Inflammatory macrophage (primary cell): Measurements from ENCODE around the gene ZBTB16.

ENCODE experiments used
- DNase-seq, 2 donors: peaks; one replicate each; pipeline ENCODE4 v3.0.0-alpha.2; 2020 to 2022

ZBTB16 gene

DNA sequence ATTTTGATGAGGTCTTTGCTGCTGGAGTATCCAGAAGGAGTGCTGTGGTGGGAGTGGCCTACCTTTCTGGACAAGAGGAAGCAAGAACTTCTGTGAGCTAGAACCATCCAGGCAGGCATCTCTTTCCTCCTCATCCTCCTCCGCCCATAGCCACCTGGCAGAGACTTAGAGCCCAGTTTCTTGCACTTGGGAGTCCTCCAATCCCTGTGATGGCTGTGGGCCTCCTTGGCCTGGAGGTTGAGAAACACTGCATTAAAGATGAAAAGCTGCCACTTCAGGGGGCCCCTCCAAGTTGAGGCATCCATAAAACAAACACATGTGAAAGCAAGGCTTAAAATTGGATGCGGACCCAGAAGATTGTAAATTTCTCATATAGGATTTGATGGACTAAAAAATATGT lies 110.3 kb downstream of the ZBTB16 start:
- no peak for DNase-seq

DNA sequence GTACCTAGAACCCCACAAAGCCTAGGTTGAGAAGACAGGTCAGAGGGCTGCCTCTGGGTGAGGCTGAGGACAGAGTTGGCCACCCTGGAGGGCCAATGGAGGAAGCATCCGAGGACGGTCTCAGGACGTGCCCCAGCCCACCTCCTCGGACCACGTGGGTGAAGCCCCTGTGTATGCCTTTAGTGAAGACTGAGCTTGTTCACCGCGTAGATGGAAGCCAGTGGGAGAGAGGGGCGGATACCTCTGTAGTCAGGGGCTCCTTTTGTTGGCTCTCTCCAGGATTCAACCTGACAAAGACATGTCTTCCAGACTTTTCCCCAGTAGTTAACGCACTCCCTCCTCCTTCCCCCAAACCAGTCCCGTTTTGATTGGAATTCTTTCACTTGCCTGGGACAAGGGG lies 110.7 kb downstream of the ZBTB16 start:
- no peak for DNase-seq

- no peak for DNase-seq
These were observed 111.9 kb downstream of the ZBTB16 start for GRCh38 chr11:114171257-114172054.

DNA sequence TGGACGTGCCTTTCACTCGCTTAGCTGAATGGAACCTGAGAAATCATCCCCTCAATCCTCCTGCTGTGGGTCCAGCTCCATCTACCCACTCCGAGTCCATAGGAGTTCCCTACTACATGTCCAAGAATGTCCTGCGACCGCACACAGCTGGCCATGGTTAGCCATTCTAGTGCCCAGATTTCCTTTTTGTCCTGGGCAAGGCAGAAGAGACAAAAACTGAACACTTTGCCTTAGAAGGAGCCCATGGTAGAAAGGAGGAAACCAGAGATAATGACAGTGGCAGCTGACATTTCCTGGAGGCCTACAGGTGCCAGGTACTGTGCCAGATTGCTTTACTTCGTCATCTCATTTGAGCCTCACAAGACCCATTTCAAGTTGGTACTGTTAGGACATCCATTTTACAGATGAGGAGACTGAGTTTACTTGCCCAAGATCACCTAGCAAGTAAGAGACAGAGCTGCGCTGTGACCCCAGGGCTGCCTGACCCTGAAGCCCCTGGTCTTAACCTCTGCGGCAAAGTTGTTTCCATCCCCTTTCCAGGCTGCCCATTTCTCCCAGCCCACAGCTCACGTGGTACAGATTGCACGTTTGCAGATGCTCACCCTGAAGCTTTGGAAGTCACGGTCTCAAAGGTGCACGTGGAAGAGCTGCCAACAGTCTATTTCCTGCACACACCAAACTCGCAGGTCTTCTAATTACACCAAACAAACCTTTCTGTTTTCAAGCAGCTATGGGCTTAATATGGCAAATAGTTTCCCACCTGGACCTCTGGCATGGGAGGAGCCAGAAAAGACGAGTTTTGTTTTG lies 112.7 kb downstream of the ZBTB16 start:
- DNase-seq, result no peak

DNA sequence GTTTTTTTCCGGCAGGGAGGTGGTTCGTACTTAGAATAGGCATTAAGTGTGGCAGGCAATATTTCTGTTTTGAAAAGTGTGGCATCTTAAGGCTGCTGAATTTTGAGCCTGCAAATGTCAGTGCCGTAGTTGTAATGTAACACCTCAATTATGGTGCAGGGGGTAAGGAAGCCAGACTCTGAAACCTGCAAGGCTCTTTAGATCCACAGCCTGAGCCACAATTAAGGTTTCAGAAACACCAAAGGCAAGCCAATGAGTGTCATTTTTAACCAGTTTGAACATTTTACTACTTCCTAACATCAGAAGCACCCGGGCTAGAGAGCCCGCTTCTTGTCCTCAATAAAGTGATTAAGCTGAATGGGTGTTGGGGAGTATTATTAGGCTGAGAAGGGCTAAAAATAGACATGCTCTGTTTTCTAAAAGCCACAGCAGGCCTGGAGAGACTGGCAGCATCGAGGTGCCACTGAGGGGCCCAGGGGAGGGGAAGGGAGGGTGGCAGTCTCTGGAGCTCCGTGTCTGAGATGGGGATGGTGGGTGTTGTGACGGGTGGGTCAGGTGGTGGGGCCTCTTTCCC lies 113.4 kb downstream of the ZBTB16 start:
- DNase-seq, result no peak

- no peak for DNase-seq
These were observed 114.3 kb downstream of the ZBTB16 start for GRCh38 chr11:114173843-114174242.

DNA sequence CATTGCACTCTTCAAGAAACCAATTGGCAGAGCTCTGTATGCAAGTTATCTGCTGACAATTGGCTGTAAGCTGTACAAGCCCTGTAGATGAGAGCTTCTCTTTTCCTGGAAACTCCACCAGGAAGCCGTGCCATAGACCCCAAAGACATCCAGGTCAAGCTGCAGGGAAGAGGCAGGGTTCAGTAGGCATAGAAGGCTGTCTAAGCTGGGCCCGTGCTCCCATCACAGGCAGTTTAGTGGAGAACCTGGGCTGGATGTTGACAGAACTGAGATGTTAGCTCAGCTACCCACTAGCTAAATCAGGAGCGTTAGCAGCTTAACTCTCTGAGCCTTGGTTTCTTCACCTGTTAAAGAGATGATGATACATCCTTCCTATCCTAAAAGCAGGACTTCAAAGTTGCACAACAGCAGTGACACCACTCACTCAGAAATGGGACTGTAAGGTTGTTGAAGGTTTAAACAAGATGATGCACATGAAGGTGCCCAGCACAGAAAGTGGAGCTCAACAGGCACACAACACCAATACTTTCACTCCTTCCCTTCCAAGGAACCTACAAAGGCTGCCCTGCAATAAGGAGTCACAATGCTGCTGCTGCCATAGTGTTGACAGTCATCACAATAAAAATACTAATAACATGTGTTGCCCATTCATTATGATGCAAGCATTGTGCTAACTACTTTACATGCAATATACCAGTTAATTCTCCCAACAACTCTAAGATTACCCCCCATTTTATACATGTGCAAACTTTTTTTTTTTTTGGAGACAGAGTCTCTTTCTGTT lies 115.4 kb downstream of the ZBTB16 start:
- DNase-seq, result no peak

GRCh38 chr11:114175706-114176105 lies 116.2 kb downstream of the ZBTB16 start:
- DNase-seq, result no peak

DNA sequence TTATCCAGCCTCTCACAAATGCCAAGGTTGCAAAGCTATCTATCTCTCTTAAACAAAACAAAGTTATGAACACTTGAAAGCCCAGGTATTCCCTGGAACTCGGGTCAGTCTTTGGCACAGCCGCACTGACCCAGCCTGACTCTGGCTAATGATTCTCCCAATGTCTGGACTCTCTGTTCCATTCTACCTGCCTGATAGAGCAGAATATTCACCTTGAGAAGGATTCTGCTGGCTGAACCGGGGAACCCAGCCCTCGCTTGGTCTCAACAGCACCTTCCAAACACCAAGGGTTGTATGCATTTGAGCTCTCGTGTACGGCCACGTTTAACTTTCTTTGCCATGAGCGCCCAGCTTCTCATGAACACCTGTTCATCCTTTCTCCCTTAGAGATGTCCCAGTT lies 116.8 kb downstream of the ZBTB16 start:
- no peak for DNase-seq

- no peak for DNase-seq
These were observed 119.1 kb downstream of the ZBTB16 start for GRCh38 chr11:114178656-114179055.

DNA sequence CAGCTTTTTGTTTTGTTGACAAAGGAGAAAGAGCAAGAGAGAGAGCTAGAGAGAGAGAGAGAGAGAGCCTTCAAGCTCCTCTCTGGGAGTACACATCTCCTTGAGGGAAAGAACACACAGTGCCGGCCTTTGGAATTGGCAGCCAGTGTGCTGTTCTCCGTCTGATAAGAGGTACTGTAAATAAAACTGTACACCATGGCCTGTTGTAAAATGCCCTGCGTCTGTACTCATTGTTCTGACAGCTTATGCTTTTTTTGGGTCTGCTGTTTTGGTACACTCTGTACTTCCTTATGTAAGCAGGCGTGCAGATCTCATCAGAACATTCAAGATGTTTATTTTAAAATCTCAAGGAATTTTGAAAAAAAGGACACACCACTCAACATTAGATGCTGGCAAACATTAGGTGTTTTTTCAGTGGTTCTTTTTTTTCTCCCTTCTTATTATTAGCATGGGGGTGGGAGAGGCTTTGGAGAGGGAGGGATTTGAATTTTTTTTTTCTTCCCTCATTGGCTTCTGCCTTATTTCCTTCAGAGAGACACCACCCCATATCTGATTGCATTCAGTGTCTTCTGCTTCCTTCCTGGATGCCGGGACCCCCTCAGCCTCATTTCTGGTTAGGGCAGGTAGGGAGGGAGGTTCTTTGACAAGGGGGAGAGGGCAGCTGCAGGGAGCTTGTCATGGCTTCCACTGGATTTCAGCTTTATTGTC lies 119.9 kb downstream of the ZBTB16 start:
- DNase-seq, result no peak

DNA sequence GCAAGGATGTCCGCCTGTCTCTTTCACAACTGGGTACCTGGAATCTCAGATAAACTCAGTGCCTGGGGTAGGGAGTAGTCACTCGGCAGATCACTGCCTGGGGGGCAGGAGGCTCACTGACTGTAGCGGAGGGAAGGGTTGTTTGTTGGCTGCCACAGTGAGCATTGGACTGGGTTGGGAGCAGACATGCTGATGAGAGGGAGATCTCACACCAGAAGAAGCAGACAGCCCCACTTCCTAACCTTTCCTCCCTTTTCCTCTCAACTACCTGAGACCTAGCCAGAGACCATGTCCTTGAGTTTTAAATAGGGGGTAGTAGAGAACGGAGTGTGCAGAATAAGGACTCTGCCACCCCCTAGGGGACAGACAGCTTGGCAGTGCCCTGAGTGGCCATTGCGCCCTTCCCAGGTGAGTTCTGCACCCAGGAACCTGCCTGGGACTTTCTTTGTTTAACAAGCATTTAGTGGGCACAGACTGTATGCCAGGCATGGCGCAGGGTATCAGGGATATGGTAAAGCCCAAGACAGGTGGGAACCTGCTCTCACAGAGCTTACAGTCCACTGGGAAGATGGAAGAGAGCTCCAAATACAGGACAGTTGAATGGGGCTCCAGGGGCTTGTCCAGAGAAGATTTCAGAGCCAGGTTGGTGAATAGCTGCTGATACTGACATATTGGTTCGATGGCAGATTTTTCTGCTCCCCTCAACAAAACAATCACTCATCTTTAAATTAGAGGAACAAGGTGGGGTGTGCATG lies 121.0 kb downstream of the ZBTB16 start:
- DNase-seq, result no peak

DNA sequence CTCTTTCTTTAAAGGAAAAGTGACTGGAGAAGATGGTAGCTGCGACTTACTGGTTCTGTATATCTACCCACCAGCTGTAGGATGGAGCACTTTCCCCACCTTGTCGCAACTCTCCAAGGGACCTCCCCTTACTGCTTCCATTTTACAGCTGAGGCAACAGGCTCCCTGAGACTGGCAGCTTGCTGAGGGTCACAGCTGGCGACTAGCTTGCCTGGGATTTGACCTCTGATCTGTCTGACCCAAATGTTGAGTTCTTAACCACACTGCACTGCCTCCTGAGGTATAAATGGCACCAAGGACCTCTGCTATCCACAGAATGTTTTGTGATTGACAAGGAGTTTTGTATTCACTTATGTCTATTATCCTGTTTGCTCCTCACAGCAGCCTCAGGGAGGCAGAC lies 121.7 kb downstream of the ZBTB16 start:
- DNase-seq, result no peak

DNA sequence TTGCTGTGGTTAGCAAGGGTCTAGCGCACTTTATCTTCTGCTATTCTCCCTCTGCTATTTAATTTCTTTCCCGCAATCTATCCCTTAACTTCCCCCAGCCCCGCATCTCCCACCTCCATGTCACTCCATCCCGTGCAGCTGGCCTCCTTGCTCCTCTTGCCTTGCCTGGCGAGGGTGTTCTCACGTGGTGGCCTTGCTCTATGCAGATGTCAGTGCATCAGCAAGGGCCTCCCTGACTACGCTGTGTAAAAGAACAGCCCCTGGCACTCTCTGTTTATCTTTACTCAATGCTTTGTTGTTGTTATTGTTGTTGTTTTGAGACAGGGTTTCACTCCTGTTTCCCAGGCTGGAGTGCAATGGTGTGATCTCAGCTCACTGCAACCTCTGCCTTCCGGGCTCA lies 122.2 kb downstream of the ZBTB16 start:
- DNase-seq, result no peak

GRCh38 chr11:114182471-114183043 lies 123.0 kb downstream of the ZBTB16 start:
- DNase-seq, result no peak

DNA sequence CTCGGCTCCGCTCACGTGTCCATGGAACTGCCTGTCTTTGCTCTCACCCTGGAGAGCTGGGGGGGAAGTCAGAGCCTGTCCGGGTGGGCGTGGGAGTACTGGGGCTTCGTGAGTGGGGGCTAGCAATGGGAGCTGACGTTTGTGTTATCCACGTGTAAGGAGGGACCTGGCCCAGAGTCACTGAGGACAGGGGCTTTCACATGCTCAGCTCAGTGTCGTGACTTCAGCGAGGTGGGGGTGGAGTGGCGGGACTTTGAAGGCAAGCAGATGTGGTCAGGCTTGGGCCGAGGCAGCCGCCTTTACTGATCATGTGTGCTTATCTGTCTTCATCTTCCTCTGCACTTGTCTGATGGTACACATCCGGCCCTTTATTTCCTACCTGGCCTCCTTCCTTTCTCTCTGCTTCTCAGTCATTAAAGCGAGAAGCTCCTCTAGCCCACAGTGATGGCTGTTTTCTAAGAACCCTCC lies 123.6 kb downstream of the ZBTB16 start:
- DNase-seq, result no peak

GRCh38 chr11:114185436-114185835 lies 125.9 kb downstream of the ZBTB16 start:
- no peak for DNase-seq

DNA sequence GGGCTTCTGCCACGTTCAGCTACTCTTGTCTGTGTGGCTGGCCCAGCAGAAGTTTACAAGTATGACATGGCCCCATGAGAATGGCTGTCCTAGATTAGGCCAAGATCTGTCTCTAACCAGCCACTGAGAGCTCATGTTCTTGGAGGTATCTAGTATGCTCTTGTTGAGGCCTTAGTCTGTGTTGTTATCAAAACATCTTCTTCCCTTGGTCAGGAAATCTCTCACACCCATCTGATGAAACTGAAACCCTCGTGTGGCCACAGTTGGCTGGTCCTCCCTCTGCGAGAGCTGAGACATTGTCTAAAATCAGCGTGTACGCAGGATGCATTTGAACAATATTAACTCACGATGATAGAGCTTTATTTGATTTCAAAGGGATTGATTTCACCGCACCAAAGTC lies 127.7 kb downstream of the ZBTB16 start:
- no peak for DNase-seq

- DNase-seq, result no peak
These were observed 129.5 kb downstream of the ZBTB16 start for GRCh38 chr11:114188851-114189570.

DNA sequence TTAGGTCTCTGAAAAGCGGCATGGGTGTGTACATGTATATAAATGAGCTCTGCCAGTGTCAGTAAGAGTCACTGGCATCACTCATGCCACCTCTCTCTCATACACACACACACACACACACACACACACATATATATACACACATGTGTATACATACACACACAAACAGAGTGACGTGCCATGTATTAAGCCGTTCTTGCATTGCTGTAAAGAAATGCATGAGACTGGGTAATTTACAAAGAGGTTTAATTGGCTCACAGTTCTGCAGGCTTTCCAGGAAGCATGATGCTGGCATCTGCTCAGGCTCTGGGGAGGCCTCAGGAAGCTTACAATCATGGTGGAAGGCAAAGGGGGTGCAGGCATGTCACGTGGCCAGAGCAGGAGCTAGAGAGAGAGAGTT lies 131.1 kb downstream of the ZBTB16 start:
- DNase-seq, result no peak
